Measurements from ENCODE around the gene CNTN3.

Gene CNTN3

DNA sequence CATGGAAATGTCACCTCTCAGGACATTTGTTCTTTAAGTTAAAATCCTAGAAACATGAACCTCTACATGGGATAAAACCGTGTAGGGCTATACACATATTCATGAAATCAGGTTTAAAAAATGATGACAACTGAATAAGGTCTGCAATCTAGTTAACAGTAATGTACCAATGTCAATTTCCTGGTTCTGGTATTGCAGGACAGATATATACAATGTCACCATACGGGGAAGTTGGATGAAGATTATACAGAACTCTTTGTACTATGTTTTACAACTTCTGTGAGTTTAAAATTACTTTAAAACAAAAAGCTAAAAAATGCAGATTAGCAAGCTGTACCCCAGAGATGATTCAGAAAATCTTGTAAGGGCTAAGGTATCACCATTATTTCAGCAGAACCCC, 6.7 kb downstream of the CNTN3 start:
- DNase-seq: no peak

DNA sequence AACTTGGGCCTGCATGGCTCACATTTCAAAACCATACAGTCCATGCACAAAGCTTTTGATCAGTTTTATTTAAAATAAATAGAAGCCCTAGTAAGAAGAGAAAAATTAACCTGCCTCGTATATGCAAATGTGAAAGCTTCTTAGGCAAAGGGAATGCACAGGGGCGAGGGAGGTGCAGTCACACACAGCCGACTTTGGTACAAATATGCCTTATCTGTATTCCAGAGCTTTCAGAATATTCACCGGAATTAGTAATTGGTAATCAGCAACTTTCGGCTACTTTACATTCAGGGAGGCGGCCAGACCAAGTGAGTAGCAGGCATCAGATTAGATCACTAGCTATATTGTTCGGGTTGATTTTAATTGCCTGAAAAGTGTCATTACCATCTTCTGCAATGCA, 7.5 kb downstream of the CNTN3 start:
- DNase-seq: no peak

DNA sequence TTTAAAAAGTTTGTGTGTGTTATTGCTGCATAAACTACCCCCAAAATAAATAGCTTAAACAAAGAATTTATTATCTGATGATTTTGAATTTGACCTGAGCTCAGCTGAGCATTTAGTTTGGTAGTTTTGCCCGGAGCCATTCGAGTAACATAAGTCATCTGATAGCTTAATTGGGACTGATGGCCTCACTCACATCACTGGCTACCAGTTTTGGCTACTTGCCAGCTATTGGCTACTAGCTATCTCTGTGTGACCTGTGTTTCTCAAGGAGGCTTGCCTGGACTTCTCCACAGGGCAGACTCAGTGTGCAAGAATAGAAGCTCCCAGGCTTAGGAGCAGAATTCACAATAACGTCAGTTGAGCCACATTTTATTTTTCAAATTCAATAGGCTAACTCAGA, 9.0 kb downstream of the CNTN3 start:
- DNase-seq: no peak

GRCh38 chr3:74603292-74603691, 11.2 kb downstream of the CNTN3 start:
- DNase-seq: no peak

- DNase-seq: no peak
Measured at GRCh38 chr3:74602471-74602870, 12.0 kb downstream of the CNTN3 start.

DNA sequence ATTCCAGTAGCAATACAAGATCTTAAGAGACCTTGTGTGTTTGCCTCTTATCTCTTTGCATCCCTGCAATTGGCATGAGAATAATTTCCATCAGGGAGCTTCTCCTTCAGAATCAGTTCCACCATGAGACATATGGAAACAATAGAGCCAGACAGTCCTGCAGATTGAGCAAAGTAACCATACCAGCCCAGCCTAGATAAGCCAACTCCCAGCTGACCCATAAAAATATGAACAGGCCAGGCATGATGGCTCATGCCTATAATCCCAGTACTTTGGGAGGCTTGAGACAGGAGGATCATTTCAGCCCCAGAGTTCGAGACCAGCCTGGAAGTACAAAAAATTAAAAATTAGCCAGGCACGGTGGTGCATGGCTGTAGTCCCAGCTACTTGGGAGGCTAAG, 12.7 kb downstream of the CNTN3 start:
- no peak for DNase-seq

GRCh38 chr3:74599564-74599963, 14.9 kb downstream of the CNTN3 start:
- peak; percentile 35 for DNase-seq

DNA sequence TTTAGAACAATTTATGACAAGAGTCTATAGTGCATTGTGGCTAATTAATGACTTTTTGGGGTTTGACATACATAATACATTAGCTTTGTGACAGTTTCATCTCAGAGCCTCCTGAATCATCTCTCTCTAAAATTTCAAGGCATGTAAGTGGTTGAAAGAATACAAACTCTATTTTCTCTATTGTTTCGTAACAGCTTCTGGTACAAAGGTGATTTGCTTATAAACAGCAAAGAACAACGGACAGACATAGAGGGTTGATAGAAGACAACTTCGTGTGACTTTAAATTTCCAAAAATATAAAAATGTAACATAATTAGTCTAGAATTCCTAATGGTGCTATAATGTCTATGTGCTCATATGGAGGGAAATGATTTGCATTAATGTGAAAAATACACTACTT, 21.3 kb downstream of the CNTN3 start:
- no peak for DNase-seq

DNA sequence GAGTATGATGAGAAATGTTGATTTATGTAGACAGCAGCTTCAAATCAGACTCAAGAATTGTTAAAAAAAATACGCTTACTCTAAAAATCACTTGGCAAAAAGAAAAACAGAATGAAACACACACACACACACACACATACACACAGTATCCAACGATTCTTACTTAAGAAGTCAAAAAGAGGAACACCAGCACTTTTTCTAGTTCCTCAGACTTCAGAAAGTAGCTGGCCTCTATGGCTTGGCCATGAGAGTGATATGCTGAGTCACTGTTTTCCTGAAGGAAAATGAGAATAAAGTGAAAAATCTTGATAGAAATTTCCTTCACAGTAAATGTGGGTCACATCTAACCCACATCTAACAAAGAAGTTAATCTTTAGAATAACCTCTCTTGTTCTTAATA, 22.1 kb downstream of the CNTN3 start:
- DNase-seq: no peak

- DNase-seq: no peak
Measured at GRCh38 chr3:74591946-74592345, 22.5 kb downstream of the CNTN3 start.

DNA sequence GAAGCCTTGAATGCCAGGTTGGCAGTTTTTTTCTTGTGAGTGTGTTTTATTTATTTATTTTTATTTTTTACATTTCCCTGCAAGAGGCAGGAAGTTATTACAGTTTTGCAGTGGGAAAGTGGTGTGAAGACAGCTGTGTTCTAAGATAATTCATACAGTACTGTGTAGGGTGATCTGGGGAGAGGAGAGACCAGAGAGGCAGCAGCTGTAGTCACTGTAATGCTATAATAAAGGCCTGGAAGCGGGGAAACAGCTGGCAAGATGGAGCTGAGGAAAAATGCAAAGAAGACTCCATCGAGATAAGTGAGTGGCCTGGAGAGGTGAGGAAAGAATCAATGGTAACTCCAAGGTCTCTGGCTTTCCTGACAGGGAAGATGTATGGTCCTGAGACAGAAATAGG, 23.1 kb downstream of the CNTN3 start:
- no peak for DNase-seq

GRCh38 chr3:74590620-74591262, 23.7 kb downstream of the CNTN3 start:
- DNase-seq: no peak

DNA sequence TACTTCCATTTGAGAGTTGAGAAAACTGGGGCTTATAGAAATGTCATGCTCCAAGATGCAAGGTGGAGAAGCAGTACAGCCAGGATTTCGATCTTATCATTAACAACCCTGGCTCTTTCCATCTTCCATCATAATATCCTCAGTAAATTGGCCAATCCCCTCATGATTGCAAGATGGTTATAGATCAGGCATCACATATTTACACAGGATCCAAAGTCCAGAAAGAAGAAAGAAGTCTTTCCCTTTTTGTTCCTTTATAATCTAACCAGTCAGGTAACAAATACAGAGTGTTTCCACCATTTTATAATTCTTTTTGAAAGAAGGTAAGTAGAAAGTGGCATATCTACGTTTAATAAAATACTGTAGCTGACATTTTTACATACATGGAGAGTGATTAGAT, 29.7 kb downstream of the CNTN3 start:
- DNase-seq: no peak

DNA sequence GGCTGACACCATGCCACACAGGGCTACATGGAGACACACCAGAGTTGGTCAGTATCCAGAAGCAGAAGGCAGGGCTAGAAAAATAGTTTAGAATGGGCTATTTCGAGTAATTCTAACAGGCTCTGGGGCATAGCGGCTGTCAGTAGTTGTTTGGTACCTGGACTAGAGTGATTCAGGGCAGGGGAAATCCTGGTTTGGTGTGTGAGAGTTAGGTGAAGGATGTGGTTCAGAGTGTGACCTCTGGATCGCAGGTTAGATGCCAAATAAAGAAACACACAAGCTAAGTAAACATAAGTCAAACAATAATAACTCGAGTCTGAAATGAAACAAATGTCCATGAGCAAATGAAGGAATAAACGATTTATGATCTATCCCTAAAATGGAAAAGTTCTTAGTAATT, 31.5 kb downstream of the CNTN3 start:
- DNase-seq: no peak

GRCh38 chr3:74575857-74576256, 38.6 kb downstream of the CNTN3 start:
- no peak for DNase-seq

DNA sequence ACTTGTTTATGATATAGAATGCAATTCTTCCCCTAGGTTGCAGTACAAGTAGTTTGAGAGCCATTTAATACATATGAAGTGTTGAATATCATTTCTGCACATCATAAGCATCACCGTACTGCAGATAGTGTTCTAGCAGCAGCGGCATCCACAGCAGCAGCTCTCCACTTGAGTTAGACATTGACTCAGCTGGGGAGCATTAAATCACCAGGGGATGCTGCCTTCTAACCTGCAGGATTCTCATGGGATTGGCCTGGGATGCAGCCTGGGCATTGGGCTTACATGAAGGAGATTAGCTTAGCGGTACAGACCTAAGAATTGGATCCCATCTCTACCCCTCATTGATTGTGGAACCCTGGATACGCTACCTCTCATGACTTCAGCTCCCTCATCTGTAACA, 43.3 kb downstream of the CNTN3 start:
- DNase-seq: no peak

All from EL (cell line).